Hepatocyte (in vitro differentiated cells): Measurements from ENCODE around the gene ARF6.

Source experiments
- CTCF ChIP-seq: fragments of 200-600 bp; sonication (generic); IDR thresholded peaks from 2 replicates; pipeline ENCODE4 v1.5.1; 2016; ENCODE audit warnings: antibody characterized with exemption, mild to moderate bottlenecking; ENCODE audit not compliant: poor library complexity
- EZH2phosphoT487 ChIP-seq: fragments of 200-600 bp; sonication (generic); IDR thresholded peaks from one replicate; pipeline ENCODE4 v1.6.1; 2018; ENCODE audit warnings: antibody characterized with exemption, mild to moderate bottlenecking, low read depth, moderate library complexity; ENCODE audit not compliant: unreplicated experiment, severe bottlenecking

DNA sequence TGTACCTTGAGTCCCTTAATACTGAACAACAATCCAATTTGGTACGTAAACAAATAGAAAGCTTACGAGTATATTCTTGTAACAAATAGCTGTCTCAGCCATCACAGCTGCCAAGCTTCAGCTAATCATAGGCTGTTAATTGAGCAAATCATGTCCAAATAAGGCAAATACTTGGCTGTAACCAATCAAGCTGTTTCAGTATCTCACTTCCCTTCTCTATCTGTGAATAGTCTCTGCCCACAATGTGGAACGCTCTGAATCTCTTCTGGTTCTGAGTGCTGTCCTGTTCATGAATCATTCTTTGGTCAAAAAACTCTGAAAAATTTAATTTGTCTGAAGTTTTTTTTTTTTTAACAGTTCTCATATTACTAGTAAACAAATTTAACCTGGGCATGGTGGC, 34.5 kb upstream of the ARF6 start:
- TF ChIP-seq CTCF (no peak), EZH2phosphoT487 (no peak)
